Cortex of kidney (tissue), 1 donor: Measurements from ENCODE around the gene GOLGB1.

Source experiments
- DNase-seq: peaks from one replicate; lab custom pipeline; 2025; lab: John Stamatoyannopoulos, UW

GOLGB1 gene

GRCh38 chr3:121627622-121628021 is 121.9 kb downstream of the GOLGB1 start:
- DNase-seq = no peak

GRCh38 chr3:121627211-121627610 is 122.3 kb downstream of the GOLGB1 start:
- no peak for DNase-seq

- no peak for DNase-seq
Measured at GRCh38 chr3:121626495-121626894, 123.0 kb downstream of the GOLGB1 start.

- DNase-seq = no peak
Measured at GRCh38 chr3:121624147-121624899, 125.2 kb downstream of the GOLGB1 start.

- DNase-seq = no peak
Measured at GRCh38 chr3:121621491-121621890, 128.1 kb downstream of the GOLGB1 start.

GRCh38 chr3:121619691-121620090 is 129.8 kb downstream of the GOLGB1 start:
- no peak for DNase-seq
